Smooth muscle cell (in vitro differentiated cells): Measurements from ENCODE around the gene HPSE2. TPM values are rescaled to one million over a fixed set of nuclear protein-coding genes. Genes with fewer than 3 reads are reported as not detected.

Source experiments
- DNase-seq: peaks from one replicate; lab custom pipeline; 2025; ENCODE audit not compliant: unreplicated experiment; lab: John Stamatoyannopoulos, UW
- H2AFZ ChIP-seq: fragments of 200-600 bp; sonication (generic); 2 replicates; pipeline ENCODE4 v1.6.0; 2016; ENCODE audit warnings: antibody characterized with exemption, low read depth, mild to moderate bottlenecking
- H3F3A ChIP-seq: fragments of 200-600 bp; sonication (generic); 2 replicates; pipeline ENCODE4 v1.6.0; 2017; ENCODE audit warnings: antibody characterized with exemption, low read depth
- H3K27ac ChIP-seq: fragments of 200-600 bp; sonication (generic); 2 replicates; pipeline ENCODE4 v1.5.1; 2016; ENCODE audit warnings: low read depth, mild to moderate bottlenecking
- H3K27me3 ChIP-seq: fragments of 200-600 bp; sonication (generic); 2 replicates; pipeline ENCODE4 v1.6.1; 2016; ENCODE audit warnings: low read depth, mild to moderate bottlenecking
- H3K36me3 ChIP-seq: fragments of 200-600 bp; sonication (generic); 2 replicates; pipeline ENCODE4 v1.5.1; 2016; ENCODE audit warnings: low read depth
- H3K4me1 ChIP-seq: fragments of 200-600 bp; sonication (generic); 2 replicates; pipeline ENCODE4 v1.5.1; 2016; ENCODE audit warnings: low read depth
- H3K4me2 ChIP-seq: fragments of 200-600 bp; sonication (generic); 2 replicates; pipeline ENCODE4 v1.6.0; 2016; ENCODE audit warnings: mild to moderate bottlenecking
- H3K4me3 ChIP-seq: fragments of 200-600 bp; sonication (generic); 2 replicates; pipeline ENCODE4 v1.5.1; 2016; ENCODE audit warnings: mild to moderate bottlenecking
- H3K79me2 ChIP-seq: fragments of 200-600 bp; sonication (generic); 2 replicates; pipeline ENCODE4 v1.6.0; 2016; ENCODE audit warnings: low read depth, mild to moderate bottlenecking
- H3K9ac ChIP-seq: fragments of 200-600 bp; sonication (generic); 2 replicates; pipeline ENCODE4 v1.6.0; 2016; ENCODE audit warnings: low read depth
- H3K9me3 ChIP-seq: fragments of 200-600 bp; sonication (generic); replicated peaks from 2 replicates; pipeline ENCODE4 v1.5.1; 2016; ENCODE audit warnings: low read depth
- H4K20me1 ChIP-seq: fragments of 200-600 bp; sonication (generic); 2 replicates; pipeline ENCODE4 v1.6.0; 2016; ENCODE audit warnings: low read depth
- WGBS: methylation state at CpG from one replicate; pipeline ENCODE4 v1.1.7; 2016; ENCODE audit warnings: low lambda C conversion rate; 5-methylcytosine and 5-hydroxymethylcytosine counted together
- polyA plus RNA-seq: library from polyadenylated mRNA; unstranded; fragments of >200 nt; fragmentation: Nextera tagmentation; extraction: Ambion mirVana; gene quantifications from 2 replicates; pipeline ENCODE4 v1.2.1, GENCODE V29; 2016
- total RNA-seq: library from RNA; depleted of rRNA; stranded (reverse); fragments of >200 nt; gene quantifications from 2 replicates; pipeline ENCODE4 v1.2.3, GENCODE V29; 2014
- TF ChIP-seq, protein P1 (sequence below): fragments of 200-600 bp; sonication (generic); IDR thresholded peaks from 2 replicates; pipeline ENCODE4 v1.5.1; 2017; ENCODE audit warnings: borderline replicate concordance, mild to moderate bottlenecking, antibody characterized with exemption; ENCODE audit not compliant: insufficient read depth, poor library complexity, severe bottlenecking

HPSE2 gene
- total and polyA plus RNA-seq, 2 experiments from 2014 or later, result 0.13 TPM; not detected in 1

DNA sequence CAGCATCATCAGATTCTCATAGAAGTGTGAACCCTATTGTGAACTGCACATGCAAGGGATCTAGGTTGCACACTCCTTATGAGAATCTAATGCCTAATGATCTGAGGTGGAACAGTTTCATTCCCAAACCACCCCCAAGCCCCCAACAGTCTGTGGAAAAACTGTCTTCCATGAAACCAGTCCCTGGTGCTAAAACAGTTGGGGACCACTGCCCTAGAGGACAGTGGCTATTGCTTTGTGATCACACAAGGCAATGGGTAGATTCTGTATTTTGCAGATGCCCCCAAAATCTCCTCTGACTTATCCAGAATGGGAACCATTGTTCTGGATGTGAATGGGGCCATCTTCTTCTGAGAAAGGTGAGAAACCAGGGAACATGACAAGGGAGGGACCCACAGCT lies 757.8 kb downstream of the HPSE2 start:
- H3K36me3 ChIP-seq, result no peaks in the 10 kb centered on the region
- H3K79me2 ChIP-seq, result no peaks in the 10 kb centered on the region
- no peaks in the 10 kb centered on the region for H3K27me3 ChIP-seq
- DNase-seq, result no peak
- H3K27ac ChIP-seq, result no peak overlapping the region
- H3K9ac ChIP-seq, result no peak overlapping the region
- no peak overlapping the region for H2AFZ ChIP-seq
- no peaks in the 10 kb centered on the region for H3F3A ChIP-seq
- H3K4me3 ChIP-seq, result no peak overlapping the region
- H3K4me1 ChIP-seq, result no peaks in the 10 kb centered on the region
- TF ChIP-seq, protein P1, sequence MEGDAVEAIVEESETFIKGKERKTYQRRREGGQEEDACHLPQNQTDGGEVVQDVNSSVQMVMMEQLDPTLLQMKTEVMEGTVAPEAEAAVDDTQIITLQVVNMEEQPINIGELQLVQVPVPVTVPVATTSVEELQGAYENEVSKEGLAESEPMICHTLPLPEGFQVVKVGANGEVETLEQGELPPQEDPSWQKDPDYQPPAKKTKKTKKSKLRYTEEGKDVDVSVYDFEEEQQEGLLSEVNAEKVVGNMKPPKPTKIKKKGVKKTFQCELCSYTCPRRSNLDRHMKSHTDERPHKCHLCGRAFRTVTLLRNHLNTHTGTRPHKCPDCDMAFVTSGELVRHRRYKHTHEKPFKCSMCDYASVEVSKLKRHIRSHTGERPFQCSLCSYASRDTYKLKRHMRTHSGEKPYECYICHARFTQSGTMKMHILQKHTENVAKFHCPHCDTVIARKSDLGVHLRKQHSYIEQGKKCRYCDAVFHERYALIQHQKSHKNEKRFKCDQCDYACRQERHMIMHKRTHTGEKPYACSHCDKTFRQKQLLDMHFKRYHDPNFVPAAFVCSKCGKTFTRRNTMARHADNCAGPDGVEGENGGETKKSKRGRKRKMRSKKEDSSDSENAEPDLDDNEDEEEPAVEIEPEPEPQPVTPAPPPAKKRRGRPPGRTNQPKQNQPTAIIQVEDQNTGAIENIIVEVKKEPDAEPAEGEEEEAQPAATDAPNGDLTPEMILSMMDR, result no peak
- no peaks in the 10 kb centered on the region for H4K20me1 ChIP-seq
- H3K9me3 ChIP-seq, result no peaks in the 10 kb centered on the region
- H3K4me2 ChIP-seq, result no peak overlapping the region

DNA sequence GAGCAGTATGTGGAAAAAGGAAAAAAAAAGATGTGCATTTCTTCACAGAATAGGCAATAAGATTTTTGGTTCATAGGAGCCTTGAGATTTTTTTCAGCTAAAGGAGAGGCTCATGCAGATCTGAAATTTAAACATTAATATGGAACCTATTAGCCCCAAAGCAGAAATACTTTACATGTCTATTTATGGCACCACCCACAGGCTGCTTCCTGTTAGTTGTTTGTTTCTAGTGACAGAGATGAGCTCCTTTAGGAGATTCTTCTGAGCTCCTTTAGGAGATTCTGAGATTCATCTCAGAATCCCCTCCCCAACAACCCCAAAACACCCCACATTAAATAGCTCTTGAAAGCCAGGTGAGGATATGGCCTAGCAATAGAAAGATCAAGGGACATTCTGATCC lies 761.0 kb downstream of the HPSE2 start:
- no peak overlapping the region for H3K27ac ChIP-seq
- no peak overlapping the region for H2AFZ ChIP-seq
- TF ChIP-seq, protein P1, result no peak

DNA sequence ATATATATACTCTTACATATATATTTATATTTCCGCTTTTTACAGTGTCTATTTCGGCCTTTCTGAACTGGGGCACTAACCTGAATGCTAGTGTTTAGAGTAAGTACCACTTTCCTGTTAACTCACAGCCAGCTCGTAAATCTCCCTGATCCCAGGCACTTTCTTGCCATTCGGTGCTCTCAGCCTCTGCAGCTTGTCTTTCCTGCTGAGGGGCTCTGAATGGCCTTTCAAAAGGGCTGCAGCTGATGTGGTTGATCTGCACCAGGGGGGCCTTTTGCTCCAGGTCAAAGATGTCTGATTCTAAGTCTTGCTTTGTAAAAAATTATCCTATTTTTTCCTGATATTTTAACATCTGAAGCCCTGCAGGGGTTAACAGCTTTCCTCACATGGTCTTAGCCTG lies 763.5 kb downstream of the HPSE2 start:
- Histone ChIP-seq H3K27me3 (no peaks in the 10 kb centered on the region), H3K36me3 (no peaks in the 10 kb centered on the region), H3F3A (no peaks in the 10 kb centered on the region), H2AFZ (no peak overlapping the region), H3K4me2 (no peak overlapping the region), H4K20me1 (no peaks in the 10 kb centered on the region), H3K9ac (no peak overlapping the region), H3K9me3 (no peaks in the 10 kb centered on the region), H3K4me3 (no peak overlapping the region), H3K4me1 (peaks cover 8% of the 10 kb centered on the region), H3K27ac (no peak overlapping the region), H3K79me2 (no peaks in the 10 kb centered on the region)
- no peak for DNase-seq
- WGBS, result 31% methylated on average over 4 of the region's 4 CpGs
- TF ChIP-seq, protein P1, result no peak

More for the DNA sequence above, 761.0 kb downstream of the HPSE2 start:
- H4K20me1 ChIP-seq, result no peaks in the 10 kb centered on the region
- H3K27me3 ChIP-seq, result no peaks in the 10 kb centered on the region
- no peaks in the 10 kb centered on the region for H3K9me3 ChIP-seq
- no peaks in the 10 kb centered on the region for H3K79me2 ChIP-seq
- peaks cover 8% of the 10 kb centered on the region for H3K4me1 ChIP-seq
- H3K36me3 ChIP-seq, result no peaks in the 10 kb centered on the region
- H3F3A ChIP-seq, result no peaks in the 10 kb centered on the region
- H3K9ac ChIP-seq, result no peak overlapping the region
- H3K4me3 ChIP-seq, result no peak overlapping the region
- no peak overlapping the region for H3K4me2 ChIP-seq
- no peak for DNase-seq

DNA sequence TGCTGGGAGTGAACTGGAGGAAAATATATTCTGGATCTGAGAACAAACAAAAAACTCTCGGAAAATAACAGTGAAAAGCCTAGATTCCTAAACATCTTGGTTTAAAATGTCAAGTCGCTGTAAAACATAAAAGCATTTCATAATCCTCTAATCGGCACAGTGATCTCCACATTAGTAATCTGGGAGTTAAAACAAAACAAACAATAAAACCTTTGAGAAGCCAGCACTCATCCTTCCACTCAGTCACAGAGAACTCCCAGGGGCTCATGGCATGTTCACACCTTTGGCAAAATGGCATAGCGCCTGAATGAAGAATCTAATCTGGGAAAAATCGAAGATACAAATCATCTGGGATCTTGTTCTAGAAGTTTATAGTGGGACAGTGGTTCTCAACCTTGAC lies 764.8 kb downstream of the HPSE2 start:
- Histone ChIP-seq H3K4me3 (no peak overlapping the region), H3F3A (no peaks in the 10 kb centered on the region), H3K9ac (no peak overlapping the region), H2AFZ (no peak overlapping the region), H3K27ac (no peak overlapping the region), H3K79me2 (no peaks in the 10 kb centered on the region), H4K20me1 (no peaks in the 10 kb centered on the region), H3K9me3 (no peaks in the 10 kb centered on the region), H3K27me3 (no peaks in the 10 kb centered on the region), H3K4me2 (no peak overlapping the region), H3K4me1 (peaks cover 8% of the 10 kb centered on the region), H3K36me3 (no peaks in the 10 kb centered on the region)
- TF ChIP-seq, protein P1, result no peak
- 59% methylated on average over 5 of the region's 5 CpGs for whole genome bisulfite sequencing
- DNase-seq, result no peak
